DMS79 (cell line): ENCODE data around the gene IGFALS.
A peak's percentile ranks its signal among the peaks of the same experiment; 100 is the strongest.

Experiments used
- DNase-seq: peaks from one replicate; lab custom pipeline; 2025; lab: John Stamatoyannopoulos, UW

The IGFALS gene

GRCh38 chr16:1790261-1790610, 3.3 kb downstream of the IGFALS start:
- no peak for DNase-seq

GRCh38 chr16:1789643-1790045, 3.9 kb downstream of the IGFALS start:
- no peak for DNase-seq

- no peak for DNase-seq
Observed at GRCh38 chr16:1788708-1789100, 4.8 kb downstream of the IGFALS start.

- DNase-seq = no peak
Observed at GRCh38 chr16:1788095-1788707, 5.3 kb downstream of the IGFALS start.

GRCh38 chr16:1787322-1788094, 6.0 kb downstream of the IGFALS start:
- no peak for DNase-seq

- DNase-seq = no peak
Observed at GRCh38 chr16:1787056-1787321, 6.5 kb downstream of the IGFALS start.

GRCh38 chr16:1786242-1787055, 7.1 kb downstream of the IGFALS start:
- no peak for DNase-seq

- no peak for DNase-seq
Observed at GRCh38 chr16:1785846-1786170, 7.7 kb downstream of the IGFALS start.

GRCh38 chr16:1784977-1785845, 8.3 kb downstream of the IGFALS start:
- DNase-seq = no peak

- DNase-seq = peak; percentile 99
Observed at GRCh38 chr16:1782408-1783264, 10.9 kb downstream of the IGFALS start, which contains the start of the genes NUBP2 and SPSB3. NUBP2 (plus strand) TSS chr16:1782960; CDS start chr16:1783021, 61 bp downstream. SPSB3 (minus strand) TSS chr16:1782571; CDS start chr16:1781483, 1,088 bp downstream.

GRCh38 chr16:1781758-1782407, 11.6 kb downstream of the IGFALS start:
- peak; percentile 2 for DNase-seq

- no peak for DNase-seq
Observed at GRCh38 chr16:1781254-1781653, 12.3 kb downstream of the IGFALS start.

GRCh38 chr16:1780677-1781072, 12.8 kb downstream of the IGFALS start:
- no peak for DNase-seq

GRCh38 chr16:1779741-1780676, 13.5 kb downstream of the IGFALS start:
- DNase-seq = no peak

GRCh38 chr16:1779234-1779701, 14.2 kb downstream of the IGFALS start:
- DNase-seq = no peak

- DNase-seq = no peak
Observed at GRCh38 chr16:1778200-1779179, 15.0 kb downstream of the IGFALS start.

- no peak for DNase-seq
Observed at GRCh38 chr16:1777375-1778199, 15.9 kb downstream of the IGFALS start.
